Activated T-cell treated with anti-CD3 and anti-CD28 coated beads for 1 hour (primary cell): ENCODE results near the gene DACT3.
A peak's percentile ranks its signal among the peaks of the same experiment; 100 is the strongest.
"Not testable (repeated sequence)": the region's sequence is repeated elsewhere in the genome, so short reads cannot be mapped to it uniquely, and the experiment has no call there.

Experiments used
- DNase-seq: peaks from one replicate; pipeline ENCODE4 v3.0.0-alpha.2; 2020; ENCODE audit warnings: low read depth

Gene DACT3

DNA sequence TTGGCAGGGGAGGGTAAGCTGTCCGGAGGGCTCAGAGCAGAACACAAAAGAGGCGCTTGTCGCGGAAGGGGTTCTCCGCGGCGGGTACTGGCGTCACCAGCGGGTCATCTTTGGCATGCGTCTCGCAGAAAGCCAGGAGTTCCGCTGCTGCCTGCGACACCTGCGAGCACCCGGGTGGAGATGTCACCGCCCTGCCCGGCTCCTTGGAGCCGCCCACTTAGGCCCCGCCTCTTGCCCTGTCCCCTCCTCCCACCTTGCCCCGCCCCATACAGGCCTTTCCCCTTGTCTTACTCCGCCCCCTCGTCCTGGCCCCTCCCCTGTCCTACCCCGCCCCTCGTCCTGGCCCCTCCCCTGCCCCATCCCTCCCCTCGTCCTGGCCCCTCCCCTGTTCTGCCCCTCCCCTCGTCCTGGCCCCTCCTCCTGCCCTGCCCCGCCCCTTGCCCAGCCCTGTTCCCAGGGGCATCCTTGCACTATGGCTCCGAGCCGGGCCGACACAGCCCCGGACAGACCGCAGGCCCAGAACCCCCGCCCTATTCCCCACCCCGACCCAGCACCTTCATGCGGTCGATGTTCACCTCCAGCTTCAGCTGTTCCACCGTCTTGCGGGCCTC lies 26.8 kb downstream of the DACT3 start:
- DNase-seq = peak; percentile 93

DNA sequence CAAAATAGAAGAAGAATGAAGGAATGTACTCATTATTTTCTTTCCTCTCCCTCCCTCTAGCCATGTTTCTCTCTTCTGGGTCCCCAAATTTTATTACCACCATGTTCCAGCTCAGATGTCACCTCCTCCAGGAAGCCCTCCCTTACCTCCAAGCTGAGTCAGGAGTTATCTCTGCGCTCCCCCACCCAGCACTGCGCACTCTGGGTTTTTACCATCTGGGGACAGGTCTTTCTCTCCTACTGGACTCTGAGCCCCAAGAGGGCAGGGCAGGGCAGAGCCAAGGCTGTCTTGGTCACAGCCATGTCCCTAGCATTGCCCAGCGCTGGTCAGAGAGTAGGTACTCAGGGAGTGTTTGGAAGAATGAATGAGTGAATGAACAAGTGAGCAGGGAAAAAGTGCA lies 27.9 kb downstream of the DACT3 start:
- no peak for DNase-seq

DNA sequence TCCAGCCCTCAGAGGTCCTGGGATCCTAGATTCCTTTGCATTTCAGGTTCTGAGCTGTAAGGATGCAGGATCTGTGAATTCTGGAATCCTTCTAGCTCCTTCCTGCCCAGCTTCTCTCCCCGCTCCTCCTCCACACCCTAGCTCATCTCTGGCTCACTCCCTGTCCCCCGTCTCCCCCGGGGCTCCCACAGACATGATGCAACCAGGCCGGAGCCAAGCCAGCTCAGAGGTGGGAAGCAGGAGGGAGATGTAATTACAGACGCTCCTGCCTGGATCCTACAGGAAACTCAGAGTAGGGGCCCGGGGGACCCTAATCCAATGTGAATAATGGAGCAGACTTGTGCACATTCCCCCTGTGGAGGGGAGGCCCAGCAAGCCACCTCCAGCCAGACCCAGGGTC lies 29.5 kb downstream of the DACT3 start:
- no peak for DNase-seq

DNA sequence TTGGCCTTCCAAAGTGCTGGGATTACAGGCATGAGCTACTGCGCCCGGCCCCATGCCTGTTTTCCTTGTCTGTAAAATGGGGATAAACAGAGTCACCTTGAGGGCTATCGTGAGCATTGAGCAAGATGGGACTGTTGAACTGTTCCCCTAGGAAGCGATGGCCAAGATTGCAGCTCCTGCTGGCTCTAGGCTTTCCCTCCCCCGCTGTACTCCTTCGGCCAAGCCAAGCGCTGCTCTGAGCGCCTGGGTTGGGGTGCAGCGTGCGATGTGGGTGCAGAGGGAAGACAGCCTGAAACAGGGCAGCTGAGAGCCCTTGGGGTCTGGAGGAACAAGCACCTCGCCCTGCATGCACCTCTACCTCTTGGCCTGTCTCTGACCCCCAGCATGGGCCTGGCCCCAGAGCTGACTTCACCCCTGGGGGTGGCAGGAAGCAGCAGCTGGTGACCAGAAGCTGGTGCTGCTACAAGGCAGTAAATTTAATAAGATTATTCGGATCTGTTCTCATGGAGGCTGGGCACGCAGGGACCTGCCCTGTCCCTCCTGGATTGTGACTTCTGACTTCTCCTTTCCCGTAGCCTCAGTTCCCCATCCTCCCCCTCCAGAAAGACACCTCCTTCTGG lies 30.3 kb downstream of the DACT3 start:
- no peak for DNase-seq

DNA sequence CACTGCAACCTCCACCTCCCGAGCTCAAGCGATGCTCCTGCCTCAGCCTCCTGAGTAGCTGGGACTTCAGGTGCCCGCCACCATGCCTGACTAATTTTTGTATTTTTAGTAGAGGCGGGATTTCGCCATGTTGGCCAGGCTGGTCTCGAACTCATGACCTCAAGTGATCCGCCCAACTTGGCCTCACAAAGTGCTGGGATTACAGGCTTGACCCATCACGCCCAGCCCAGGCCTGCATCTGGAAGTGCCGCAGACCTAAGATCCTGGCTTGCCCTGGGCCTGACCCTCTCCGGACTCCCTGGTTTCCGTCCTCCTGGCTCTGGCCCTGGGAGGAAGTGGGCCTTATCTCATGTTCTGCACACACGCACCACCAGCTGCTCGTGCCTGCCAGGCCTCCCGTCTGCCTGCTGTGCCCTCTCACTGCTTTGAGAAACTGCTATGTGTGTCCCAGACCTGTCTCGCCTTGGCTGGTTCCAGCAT lies 31.4 kb downstream of the DACT3 start:
- DNase-seq = no peak

DNA sequence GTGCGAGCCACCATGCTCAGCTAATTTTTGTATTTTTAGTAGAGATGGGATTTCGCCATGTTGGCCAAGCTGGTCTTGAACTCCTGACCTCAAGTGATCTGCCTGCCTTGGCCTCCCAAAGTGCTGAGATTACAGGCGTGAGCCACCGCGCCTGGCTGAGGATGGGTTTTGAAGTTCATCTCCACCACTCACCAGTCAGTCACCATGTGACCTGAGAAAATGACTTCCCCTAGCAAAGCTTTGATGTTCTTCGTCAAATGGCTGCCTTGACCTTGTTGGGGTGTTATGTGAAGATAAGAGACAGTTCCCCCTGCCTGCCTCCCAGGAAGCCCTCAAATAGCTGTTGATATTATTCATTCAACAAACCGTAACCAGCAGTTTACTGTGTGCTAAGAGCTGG lies 32.0 kb downstream of the DACT3 start:
- DNase-seq = not testable (repeated sequence)

DNA sequence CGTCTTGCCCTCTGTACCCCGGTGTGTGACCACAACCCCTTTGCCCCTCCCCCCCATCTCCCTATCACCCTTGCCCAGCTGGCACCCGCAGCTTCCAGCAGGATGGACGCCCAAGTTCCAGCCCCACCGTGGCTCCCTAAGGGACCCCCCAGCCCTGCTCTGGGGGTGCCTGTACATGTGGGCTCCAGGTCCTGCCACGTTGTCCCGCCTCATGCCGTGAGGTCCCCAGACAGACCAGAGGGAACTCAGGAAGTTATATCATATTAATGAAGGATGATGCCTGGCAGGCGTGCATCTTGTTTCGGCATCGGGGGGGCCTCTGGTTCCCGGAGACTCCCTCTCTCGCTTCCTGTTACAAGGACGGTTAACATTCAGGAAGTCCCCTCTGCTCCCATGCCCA lies 34.5 kb downstream of the DACT3 start:
- no peak for DNase-seq

DNA sequence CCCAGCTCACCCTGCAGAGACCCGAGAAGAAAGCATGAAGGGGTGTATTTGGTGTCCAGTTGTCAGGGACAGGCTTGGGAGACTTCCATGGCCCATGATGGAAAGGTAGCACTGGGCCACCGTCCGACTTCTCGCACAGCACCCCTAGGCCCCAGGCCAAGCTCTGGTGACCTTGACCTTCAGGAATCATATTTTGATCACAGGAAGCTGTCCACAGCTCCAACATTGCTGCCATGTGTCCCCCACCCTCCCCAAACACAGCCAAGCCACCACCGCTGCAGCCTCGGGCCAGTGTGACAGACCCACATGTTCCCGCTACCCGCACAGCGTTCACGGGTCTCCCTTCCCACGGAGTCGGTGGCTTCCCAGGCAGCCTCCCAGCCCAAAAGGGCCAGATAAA lies 35.3 kb downstream of the DACT3 start:
- DNase-seq = no peak

DNA sequence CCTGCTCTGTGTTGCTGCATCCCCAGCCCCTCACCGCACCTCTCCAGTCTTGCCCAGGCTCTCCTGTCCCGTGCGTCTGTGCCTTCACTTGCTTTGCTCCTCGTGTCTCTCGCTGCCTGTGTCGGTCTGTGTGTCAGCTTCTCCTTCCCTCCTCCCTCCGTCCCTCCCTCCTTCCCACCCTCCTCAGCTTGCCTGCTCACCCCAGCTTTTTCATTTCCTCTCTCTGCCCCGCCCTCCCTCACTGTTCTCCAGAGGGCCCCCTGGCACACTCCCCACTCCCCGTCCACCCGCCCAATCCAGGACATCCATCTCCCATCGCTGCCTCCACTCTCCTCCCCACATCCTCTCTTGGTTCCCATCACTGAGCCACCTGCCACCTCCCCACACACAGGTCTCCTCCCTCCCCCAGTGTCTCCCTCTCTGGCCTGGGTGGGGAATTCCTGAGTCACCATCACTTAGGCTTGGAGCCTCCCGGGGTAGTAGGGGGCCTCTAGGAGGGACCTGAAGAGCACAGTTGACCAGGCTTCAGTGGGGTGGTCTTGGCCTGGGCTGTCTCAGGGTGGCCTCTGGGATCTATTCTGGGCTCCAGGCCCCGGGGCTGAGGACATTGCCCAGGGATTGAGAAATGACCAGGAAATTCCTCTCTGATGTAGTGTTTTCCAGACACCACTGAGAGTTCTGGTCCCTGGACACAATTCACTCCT lies 35.9 kb downstream of the DACT3 start, which contains the start of gene PTGIR:
Gene PTGIR, minus strand, starts transcription at position 132 of the 704 bp plus-strand sequence. CDS start 864 bp downstream, outside the sequence.
- DNase-seq = no peak

DNA sequence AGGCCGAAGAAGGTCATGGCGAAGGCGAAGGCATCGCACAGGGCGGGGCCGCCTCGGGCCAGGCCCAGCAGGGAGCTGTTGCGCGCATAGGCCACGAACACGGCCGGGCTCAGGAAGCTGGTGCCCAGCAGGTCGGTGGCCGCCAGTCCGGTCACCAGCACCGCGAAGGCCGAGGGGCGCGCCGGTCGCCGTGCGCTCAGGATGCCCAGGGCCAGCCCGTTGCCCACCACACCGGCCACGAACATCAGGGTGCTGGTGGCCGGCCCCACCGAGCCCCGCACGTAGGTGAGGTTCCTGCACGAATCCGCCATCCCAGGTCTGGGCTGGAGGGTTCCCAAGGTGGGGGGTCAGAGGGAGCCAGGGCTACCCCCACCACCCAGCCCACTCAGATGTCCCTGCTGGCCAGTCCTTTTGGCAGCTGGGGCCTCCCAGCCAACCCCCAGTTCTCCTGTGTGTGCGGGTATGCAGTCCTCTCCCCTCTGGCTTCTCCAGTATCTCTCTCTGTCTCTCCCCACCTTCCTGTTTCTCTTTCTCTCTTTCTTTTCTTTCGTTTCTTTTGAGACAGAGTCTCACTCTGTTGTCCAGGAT lies 37.0 kb downstream of the DACT3 start:
- DNase-seq = no peak

DNA sequence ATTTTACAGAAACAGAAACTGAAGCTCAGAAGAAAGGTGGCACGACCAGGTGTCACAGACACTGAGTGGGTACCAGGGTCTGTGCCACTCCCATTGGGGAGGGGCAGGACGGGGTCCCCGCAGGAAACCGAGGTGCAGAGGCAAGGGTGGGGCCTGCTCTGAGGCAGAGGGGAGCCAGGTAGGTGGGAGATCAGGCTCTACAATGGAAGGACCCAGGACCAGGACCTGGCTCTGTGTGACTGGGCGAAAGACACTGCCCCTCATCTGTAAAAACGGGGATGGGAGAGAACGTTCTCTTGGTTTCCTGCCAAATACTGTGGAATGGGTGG lies 38.9 kb downstream of the DACT3 start:
- DNase-seq = no peak

DNA sequence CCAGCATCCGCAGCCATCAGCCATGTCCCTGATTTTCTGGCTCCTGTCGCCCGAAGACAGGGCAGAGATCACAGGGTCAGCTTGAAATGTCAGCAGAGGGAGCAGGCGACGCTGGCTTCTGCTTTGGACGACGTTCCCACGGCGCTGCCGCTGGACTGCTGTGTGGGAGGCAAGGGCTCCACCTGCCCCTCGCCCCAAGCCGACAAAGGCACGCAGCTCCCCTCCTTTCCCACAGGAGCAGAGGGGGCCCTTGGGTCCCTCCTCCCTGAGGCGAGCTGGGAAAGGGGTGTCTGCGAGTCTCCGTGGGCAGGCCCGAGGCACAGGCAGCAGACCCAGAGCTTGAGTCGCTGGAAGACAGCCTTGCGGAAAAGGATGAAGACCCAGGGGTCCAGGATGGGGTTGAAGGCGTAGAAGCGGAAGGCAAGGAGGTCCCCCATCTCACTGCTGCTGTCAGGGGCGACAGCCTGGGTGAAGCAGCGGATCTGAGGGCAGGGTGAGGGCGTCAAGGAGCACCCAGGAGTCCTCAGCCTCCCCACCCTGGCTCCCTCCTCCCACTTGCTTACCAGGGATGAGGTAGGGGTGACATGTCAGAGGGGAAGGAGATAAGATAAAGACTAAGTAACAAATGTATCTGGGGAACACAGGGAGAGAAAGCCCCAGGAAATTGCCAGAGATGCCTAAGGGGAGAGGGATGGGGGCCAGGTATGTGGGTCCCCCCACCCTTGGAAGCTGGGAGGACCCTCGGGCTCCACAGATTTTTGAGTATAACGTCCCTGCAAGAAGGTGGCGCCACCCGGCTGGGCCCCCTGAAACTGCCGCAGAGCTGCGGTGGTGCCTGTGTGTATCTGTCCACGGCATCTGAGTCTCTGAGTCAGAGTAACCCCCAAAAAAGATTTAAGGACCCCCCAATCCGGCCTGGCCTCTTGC lies 39.5 kb downstream of the DACT3 start:
- DNase-seq = no peak

DNA sequence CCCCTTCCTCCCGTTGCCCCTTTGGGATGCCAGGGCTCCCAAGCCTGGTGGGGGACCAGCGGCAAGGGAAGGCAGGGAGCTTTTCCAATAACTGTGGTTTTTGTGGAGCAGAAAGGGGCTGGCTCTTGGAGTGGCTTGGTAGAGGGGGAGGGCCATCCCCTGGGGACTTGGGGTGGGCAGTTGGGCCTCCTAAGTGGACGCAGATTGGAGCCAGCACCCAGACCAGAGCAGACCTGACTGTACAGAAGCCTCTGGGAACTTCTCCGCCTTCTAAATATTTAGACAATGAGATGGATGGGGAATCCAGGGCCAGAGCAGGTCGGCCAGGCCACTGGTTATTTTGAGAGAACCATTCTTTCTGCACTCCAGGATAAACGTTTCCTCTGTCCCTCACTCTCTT lies 40.3 kb downstream of the DACT3 start:
- DNase-seq = no peak

DNA sequence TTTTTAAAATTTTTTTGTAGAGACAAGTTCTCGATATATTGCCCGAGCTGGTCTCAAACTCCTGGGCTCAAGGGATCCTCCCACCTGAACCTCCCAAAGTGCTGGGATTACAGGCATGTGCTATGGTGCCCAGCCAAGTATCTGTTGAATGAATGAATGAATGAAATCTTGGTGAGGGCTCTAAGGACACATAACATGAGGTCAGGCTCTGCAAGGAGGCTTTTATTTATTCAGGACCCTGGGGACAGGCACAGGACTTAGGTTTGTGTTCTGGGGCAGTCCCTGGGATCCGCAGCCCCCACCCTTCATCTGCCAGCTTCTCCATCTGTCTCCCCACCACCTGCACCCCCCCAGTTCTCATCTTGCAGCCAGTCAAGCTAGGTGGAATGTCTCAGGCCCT lies 40.7 kb downstream of the DACT3 start:
- DNase-seq = no peak

DNA sequence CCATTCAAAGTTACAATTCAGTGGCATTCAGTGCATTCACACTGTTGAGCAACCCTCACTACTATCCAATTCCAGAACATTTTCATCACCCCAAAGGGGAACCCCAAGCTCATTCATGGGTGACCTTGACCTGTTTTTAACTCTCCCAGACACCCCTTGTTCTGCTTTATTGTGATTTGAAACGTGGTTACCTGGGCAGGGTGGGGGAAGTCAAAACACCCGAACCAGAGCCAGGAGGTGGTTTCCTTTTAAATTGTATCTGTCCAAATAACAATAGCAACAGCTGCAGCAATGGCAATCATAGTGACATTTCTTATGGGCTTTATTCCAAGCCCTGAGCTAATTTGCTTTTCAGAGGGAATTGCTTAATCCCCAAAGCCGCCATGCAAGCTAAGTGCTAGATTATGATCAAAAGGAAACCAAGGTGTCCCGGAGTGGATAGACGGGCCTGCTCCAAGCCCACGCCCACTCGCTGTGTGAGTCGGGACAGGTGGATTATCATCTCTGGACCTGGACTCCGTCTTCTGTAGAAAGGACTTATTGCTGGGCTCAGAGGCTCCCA lies 42.2 kb downstream of the DACT3 start:
- no peak for DNase-seq

DNA sequence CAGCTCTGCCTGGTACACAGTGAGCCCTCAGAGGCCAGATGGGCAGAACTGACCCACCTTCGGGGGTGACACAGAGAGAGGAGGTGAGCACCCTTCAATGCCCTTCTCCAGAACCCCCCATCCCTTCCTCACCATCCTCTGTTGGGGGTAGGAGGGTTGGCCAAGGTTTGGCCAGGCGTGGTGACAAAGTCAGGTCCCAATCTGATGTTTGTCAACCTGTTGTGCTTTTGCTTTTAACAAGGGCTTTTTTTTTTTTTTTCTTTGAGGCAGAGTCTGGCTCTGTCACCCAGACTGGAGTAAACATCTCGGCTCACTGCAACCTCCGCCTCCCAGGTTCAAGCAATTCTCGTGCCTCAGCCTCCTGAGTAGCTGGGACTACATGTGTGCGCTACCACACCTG lies 43.4 kb downstream of the DACT3 start:
- DNase-seq = no peak

DNA sequence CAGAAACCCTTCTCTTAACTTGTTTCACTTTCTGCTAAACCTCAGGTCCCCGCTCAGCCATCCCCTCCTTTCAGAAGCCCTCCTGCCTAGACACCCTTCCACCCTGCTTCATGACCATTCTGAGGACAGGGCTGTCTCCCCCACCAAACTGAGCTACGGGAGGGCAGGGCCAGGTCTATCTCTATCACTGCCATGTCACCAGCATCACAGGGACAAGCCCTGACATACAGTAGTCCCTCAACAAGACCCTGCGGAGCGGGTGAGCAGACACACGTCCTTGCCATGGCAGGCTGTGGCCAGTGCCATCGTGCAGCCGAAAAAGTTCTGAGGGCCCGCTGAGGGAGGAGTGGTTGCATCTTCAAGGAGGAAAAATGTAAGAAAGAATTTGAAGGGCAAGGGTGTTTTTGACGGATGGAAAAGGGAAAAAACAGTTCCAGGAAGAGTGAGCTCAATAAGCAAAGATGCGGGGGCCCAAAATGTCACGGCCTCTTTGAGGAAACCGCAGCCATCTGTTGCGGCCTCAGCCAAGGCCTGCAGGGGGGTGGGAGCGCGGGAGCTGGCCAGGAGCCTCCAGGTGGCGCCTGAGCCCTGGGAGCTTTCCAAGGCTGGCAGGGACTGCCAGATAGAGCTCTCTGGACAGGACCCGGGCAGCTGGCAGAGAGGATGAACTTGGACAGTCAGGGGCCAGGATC lies 44.2 kb downstream of the DACT3 start:
- no peak for DNase-seq

DNA sequence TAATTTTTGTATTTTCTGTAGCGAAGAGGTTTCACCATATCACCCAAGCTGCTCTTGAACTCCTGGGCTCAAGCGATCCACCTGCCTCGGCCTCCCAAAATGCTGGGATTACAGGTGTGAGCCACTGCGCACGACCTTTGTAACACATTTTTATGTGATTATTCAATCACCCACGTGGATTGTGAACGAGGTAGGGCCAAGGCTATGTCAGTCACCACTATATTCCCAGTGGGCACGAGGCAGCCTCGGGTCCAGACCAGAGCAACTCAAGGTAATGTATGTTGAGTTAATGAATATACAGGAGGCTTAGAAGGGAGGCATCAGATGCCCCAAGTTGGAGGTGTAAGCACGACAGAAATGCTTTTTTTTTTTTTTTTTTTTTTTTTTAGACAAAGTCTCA lies 45.0 kb downstream of the DACT3 start:
- DNase-seq = no peak

DNA sequence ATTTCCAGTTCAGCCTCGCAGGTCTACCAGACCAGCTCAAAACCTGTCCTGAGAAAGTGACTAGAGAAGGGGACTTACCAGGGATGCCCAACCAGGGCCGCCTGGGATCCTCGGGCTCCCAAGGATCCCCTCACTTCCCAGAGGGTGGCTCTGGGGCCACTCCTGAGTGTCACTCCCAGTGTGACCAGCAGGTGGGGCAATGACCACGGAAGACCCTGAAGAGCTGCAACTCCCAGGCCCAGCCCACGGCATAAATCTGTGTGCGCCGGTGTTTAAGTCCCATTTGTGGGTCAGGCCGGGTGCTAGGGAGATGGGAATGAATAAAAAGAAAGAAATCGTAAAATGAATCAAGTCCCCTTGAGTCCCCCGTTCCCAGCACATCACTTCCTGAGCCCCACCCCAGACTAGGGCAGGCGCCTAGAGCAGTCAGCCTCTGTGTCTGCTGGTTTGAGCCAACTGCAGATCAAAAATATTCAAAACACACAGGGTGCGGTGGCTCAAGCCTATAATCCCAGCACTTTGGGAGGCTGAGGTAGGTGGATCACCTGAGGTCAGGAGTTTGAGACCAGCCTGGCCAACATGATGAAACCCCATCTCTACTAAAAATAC lies 46.8 kb downstream of the DACT3 start:
- peak; percentile 77 for DNase-seq

DNA sequence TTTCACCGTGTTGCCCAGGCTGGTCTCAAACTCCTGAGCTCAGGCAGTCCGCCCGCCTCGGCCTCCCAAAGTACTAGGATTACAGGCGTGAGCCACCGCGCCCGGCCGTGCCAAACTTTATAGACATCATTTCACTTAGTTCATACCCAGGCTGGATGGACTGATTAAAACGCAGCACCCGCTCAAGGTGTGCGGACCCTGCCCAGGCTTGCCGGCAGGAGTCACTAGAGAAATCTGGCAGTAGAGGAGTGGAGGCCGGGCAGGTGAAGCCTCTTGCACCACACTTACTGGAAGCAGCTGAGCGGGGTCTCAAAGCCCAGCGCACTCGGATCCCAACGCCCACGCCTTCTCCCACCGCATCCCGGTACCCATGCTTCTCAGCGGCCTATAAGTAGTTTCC lies 47.5 kb downstream of the DACT3 start:
- no peak for DNase-seq

DNA sequence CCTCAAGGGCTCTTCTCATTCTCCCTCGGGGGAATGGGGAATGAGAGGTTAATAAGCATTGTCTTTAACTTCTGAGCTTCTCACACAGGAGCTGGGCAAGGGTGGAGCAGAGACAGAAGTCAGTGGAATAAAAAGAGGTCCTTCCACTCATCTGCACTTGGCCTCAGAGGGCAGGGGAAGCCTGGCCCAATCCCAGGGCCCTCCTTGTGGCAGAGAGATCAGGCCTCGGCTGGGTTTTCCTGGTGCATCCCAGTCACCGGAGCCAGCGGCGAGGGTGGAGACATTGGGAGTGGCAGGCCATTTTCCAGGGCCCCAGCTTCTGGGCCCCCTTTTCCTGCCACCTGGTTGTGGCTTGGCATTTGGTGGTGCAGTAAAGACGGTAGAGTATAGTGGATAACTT lies 49.2 kb downstream of the DACT3 start:
- no peak for DNase-seq
